GM10266 (cell line): ENCODE data around the gene TARS3.

Source experiments
- DNase-seq: peaks from one replicate; pipeline ENCODE4 v3.0.0; 2012; ENCODE audit errors: extremely low spot score
- TF ChIP-seq, protein P1 (sequence below): IDR thresholded peaks from 2 replicates; pipeline ENCODE4 v1.5.1; 2012; ENCODE audit warnings: mild to moderate bottlenecking, low read depth; ENCODE audit not compliant: control insufficient read depth, insufficient read depth; ENCODE audit errors: missing control alignments

TARS3 gene

GRCh38 chr15:101611007-101611406 lies 113.3 kb downstream of the TARS3 start:
- TF ChIP-seq, protein P1, sequence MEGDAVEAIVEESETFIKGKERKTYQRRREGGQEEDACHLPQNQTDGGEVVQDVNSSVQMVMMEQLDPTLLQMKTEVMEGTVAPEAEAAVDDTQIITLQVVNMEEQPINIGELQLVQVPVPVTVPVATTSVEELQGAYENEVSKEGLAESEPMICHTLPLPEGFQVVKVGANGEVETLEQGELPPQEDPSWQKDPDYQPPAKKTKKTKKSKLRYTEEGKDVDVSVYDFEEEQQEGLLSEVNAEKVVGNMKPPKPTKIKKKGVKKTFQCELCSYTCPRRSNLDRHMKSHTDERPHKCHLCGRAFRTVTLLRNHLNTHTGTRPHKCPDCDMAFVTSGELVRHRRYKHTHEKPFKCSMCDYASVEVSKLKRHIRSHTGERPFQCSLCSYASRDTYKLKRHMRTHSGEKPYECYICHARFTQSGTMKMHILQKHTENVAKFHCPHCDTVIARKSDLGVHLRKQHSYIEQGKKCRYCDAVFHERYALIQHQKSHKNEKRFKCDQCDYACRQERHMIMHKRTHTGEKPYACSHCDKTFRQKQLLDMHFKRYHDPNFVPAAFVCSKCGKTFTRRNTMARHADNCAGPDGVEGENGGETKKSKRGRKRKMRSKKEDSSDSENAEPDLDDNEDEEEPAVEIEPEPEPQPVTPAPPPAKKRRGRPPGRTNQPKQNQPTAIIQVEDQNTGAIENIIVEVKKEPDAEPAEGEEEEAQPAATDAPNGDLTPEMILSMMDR, result no peak
- no peak for DNase-seq

DNA sequence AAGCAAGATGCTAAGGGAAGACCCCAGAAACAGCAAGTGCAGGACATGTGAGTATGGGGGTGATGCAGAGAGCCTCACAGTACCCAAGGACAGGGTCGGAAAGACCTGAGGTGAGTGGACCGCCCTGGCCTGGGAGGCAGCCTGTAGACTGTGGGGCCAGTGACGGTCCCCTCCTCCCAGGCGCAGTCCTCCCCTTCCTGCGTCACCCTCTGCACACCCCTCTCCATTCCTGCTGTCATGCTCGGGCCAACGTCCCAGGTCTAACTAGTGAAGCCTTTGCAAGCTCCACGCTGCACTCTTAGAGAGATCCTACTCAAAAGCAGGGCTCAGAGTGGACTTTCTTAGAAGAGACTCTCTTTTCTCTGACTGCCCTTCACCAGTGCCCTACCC lies 113.7 kb downstream of the TARS3 start:
- TF ChIP-seq, protein P1, result no peak
- DNase-seq, result no peak

- TF ChIP-seq, protein P1, result no peak
- DNase-seq, result no peak
These were observed 114.3 kb downstream of the TARS3 start for GRCh38 chr15:101609742-101610610.

GRCh38 chr15:101608201-101608600 lies 116.1 kb downstream of the TARS3 start:
- TF ChIP-seq, protein P1, result no peak
- no peak for DNase-seq

DNA sequence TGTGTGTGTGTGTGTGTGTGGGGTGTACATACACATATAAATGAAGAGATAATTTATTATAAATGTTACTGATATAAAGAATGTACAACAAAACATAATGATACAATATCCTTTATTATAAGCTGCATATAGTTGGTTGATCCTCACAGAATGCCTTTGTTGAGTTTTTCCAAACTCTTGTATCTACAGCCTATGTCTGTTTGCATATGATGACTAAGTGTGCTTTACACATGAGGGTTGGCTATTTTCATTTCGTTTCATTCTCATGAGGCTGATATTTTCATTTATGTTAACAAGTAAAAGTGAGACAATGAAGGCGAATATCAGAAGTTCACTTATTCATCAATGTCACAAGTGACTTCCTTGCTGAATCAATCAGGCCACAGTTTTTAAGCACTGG lies 117.2 kb downstream of the TARS3 start:
- DNase-seq, result no peak
- TF ChIP-seq, protein P1, result no peak

DNA sequence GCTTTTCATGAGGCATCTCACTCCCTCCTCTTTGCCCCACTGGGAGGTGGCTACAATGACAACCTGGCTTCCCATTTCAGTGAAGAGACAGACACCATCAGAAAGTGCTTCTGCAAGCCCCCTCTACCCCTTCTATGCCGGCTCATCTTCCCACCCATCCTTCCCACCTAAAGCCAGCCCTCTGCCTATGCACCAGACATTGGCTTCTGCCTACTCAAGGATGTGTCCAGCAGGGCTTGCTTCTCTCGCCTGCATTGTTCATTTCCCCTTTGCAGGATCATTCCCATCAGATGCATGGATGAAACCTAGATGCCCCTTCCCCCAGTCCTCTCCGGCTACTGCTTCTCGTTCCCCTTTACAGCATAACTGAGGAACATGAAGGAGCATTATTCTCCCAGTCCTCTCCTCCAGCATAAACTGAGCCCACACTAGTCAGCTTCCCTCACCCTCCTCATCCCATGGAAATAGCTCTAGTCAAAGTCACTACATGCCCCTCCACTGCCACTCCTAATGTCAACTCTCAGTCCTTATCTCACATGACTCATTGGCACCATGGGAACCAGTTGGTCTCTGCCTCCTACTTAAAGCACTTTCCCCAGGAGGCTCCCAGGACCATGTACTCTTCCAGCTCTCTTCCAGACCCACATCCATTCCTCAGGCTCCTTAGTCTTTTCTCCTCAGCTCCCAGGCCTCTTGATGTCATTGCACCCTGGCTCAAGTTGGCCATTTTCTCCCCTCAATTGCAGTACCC lies 120.0 kb downstream of the TARS3 start:
- TF ChIP-seq, protein P1, result no peak

More for the DNA sequence above, 120.0 kb downstream of the TARS3 start:
- DNase-seq, result no peak
